ENCODE data around the gene RRBP1.
"Not testable (repeated sequence)": the region's sequence is repeated elsewhere in the genome, so short reads cannot be mapped to it uniquely, and the experiment has no call there.

The RRBP1 gene

GRCh38 chr20:17709361-17710293 is 27.6 kb upstream of the RRBP1 start:
- DNase-seq = no peak

DNA sequence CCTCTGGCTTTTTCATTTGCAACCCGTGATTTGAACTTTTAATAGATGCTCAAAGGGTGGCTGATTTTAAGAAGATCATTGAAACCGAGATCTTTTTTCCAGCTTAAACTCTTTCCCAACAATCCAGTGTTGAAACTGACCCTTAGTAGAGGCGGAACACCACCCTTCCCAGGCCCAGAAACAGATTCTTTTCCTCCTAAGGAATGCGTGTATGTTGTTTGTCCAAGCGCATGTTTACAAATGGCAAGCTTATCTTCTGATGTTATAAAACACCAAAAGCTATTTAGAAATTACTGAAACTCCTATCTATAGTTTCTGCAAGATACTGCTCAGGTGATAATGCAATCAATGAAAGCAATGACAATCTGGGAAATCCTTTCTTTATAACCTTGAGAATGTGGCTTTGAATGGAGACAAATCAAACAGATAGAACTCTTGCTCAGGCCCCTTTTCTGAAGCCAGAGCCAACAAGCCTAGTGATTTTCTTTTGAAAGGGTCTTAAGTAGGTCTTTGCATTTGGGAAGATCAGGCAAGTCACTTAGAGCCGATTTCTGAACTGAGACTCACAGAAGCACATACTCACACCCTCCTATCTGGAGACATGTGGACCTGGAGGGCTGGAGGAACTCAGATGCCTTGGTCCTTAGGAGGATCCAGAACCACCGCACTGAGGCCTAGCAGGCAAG is 26.8 kb upstream of the RRBP1 start:
- no peak for DNase-seq

DNA sequence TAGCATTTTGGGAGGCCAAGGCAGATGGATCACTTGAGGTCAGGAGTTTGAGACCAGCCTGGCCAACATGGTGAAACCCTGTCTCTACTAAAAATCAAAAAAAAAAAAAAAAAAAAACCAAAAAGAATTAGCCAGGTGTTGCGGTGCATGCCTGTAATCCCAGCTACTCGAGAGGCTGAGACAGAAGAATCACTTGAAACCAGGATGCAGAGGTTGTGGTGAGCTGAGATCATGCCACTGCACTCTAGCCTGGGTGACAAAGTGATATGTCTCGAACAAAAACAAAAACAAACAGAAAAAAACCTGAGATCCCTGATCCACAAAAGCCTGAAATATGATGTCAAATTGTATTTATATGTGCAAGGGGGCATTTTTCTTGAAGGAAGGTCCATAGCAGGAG is 25.9 kb upstream of the RRBP1 start:
- DNase-seq = not testable (repeated sequence)

- no peak for DNase-seq
Observed at GRCh38 chr20:17706632-17707031, 24.6 kb upstream of the RRBP1 start.

- DNase-seq = no peak
Observed at GRCh38 chr20:17705916-17706315, 23.9 kb upstream of the RRBP1 start.

DNA sequence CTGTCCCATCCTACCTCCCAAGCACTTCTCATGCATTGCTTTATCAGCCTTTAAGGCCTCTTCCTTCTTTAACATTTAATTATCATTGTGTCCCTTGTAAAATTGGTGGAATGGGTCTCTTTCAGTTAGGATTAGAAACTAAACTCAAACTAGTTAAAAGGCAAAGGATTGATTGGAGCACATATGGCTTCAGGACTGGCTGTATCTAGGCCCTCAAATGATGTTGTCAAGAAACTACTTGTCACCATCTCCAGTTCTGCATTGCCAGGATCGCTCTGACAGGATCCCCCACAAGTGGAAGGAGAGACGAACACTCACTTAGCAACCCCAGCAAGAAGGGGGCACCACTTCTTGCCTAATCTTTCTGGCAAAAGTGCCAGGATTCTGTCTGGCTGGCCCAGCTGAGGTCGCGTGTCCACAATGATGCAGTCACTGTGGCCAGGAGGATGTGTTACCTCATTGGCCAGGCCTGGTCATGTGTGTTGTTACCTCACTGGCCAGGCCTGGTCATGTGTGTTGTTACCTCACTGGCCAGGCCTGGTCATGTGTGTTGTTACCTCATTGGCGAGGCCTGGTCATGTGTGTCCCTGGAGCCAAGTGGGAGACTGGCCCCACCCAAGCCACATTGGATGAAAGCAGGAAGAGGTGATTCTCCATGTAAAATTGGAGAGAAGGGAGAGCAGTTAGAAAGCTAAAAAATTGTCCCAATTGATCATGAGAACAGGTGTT is 22.7 kb upstream of the RRBP1 start:
- no peak for DNase-seq

GRCh38 chr20:17701826-17702225 is 19.8 kb upstream of the RRBP1 start:
- no peak for DNase-seq

DNA sequence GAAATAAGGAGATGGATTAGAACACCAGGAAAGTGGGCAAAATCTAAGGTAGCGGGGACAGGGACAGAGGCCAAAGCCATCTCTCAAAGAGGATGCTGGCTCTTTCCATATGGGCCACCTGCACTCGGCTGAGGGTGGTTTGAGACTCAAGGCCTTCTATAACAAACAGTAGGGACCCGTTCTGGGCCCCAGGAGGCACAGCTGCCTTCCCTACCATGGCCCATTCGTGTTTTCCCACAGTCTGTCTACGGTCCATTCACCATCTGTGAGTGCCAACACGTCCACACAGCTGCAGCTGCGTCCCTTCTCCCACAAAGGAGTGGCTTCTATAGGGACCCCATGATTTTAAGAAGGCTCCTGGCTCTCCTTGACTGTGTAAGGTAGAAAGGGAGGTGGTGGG is 18.6 kb upstream of the RRBP1 start:
- no peak for DNase-seq

- no peak for DNase-seq
Observed at GRCh38 chr20:17699931-17700351, 17.9 kb upstream of the RRBP1 start, which contains the start of gene BANF2. TSS of gene BANF2 (plus strand) at chr20:17699966. CDS start at chr20:17725026, 25,060 bp downstream.

DNA sequence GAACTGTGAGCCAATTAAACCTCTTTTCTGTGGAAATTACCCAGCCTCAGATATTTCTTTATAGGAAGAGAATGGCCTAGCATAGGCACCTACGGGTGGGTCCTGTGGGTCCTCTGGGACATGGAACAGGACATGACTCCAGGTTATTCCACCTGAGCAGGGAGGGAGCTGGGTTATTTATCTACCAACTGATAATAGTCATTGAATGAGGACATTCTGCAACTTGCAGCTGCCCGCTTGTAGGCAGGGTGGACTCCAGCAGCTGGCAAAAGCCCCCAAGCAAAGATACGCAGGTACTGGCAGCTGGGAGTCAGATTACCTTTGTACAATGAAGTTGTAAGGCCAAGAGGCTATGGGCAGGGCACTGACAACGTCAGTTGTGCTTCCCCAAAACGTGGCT is 16.3 kb upstream of the RRBP1 start:
- no peak for DNase-seq

DNA sequence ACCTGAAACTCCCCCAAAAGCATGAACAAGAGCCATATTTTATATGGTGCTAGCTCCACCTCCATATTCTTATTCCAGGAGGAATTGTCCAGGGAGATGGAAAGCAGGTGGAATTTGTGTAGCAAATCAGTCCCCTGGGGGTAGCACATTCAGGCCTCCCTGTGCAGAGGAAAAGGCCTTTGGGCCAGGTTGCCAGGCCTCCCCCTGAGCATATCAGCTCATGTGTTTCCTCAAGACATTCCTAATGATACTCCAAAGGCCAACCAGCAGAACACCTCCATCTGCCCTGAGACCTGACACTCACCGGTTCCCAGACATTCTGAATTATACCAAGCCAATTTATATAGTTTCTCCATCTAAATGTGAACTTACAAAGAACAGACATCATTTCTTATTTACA is 15.1 kb upstream of the RRBP1 start:
- no peak for DNase-seq

DNA sequence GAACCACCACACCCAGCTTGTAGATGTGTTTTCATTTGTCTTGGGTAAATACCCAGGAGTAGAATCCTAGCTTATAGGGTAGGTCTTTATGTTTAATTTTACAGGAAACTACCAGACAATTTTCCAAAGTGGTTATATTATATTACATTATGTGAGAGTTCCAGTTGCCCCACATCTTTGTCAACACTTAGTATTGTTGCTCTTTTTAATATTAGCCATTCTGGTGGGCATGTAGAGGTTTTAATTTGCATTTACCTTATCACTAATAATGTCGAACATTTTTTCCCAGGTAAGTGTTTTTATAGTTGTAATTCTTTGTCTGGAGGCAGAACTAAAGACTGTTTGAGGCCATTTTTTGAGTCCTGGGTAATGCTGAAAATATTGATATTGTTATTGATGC is 14.2 kb upstream of the RRBP1 start:
- no peak for DNase-seq

DNA sequence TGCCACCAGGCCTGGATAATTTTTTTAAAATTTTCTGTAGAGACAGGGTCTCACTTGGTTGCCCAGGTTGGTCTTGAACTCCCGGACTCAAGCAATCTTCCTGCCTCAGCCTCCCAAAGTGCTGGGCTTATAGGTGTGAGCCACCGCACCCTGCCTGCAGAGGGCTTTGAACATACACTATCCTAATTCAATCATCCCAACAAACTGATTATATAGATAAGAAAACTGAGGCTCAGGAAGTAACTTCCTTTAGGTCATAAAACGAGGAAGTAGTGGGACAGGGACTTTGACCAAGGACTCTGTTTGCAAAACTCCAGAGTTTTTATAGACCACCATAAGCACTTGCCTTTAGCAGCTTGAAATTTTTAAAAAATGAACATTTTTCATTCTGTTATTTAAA is 12.7 kb upstream of the RRBP1 start:
- DNase-seq = no peak

DNA sequence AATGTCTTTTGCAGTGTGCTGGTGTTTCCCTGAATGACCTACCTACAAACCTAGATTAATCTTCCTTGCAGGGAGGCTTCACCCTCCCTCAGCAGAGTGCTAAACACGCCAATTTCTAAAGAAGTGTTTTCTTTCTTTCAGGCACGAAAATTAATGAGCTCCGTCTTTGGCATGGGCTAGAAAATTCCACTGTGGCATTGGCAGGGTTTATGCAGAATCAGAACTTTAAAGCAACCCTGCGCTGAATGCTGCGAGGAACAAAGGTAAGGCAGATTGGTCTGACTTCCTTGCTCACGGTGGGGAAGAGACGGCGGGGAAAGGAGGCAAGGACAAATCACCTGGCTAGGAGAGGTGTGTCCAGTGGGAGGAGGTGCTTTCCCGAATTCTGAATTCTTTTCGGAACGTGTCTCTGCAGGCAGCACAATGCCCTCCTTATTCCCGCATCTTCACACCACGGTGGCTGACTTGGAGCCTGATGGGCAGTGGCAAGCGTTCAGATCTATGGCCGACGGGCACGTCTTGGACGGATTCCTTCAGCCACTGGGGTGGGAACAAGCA is 11.5 kb upstream of the RRBP1 start:
- no peak for DNase-seq

DNA sequence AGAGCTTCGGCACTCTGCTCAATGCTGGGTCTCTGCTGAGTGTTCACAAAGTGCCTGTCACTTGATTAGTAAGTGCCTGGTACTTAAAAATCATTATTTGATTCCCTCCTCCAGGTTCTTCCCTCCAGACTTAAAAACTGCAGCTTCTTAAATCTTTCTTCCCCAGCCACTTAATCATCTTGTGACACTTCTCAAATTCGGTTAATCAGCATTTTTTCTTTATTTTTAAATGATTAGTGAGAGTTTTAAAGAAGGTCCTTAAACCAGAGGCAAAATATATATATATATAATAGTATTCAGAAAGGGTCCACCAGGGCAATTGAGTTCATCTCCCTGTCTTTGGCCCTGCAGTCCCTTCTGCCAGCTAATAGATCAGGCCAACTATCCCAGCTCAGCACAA is 9.7 kb upstream of the RRBP1 start:
- no peak for DNase-seq

- no peak for DNase-seq
Observed at GRCh38 chr20:17690144-17690543, 8.1 kb upstream of the RRBP1 start.

- DNase-seq = no peak
Observed at GRCh38 chr20:17688965-17689364, 6.9 kb upstream of the RRBP1 start.

- no peak for DNase-seq
Observed at GRCh38 chr20:17687800-17688199, 5.8 kb upstream of the RRBP1 start.

DNA sequence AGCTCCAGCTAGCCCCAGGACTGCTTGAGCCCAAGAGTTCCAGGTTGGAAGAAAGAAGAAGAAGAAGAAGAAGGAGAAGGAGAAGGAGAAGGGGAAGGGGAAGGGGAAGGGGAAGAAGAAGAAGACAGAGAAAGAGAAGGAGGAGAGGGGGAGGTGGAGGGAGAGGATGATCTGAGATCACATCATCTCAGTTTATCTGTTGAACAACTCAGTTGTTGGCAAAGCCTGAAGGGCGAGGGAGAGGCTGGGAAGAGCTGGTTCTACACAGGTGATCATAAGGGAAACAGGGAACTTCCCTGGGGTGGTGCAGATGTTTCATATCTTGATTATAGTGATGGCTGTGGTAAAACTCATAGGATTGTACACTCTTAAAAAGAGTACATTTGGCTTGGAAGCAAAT is 3.1 kb upstream of the RRBP1 start:
- DNase-seq = no peak

DNA sequence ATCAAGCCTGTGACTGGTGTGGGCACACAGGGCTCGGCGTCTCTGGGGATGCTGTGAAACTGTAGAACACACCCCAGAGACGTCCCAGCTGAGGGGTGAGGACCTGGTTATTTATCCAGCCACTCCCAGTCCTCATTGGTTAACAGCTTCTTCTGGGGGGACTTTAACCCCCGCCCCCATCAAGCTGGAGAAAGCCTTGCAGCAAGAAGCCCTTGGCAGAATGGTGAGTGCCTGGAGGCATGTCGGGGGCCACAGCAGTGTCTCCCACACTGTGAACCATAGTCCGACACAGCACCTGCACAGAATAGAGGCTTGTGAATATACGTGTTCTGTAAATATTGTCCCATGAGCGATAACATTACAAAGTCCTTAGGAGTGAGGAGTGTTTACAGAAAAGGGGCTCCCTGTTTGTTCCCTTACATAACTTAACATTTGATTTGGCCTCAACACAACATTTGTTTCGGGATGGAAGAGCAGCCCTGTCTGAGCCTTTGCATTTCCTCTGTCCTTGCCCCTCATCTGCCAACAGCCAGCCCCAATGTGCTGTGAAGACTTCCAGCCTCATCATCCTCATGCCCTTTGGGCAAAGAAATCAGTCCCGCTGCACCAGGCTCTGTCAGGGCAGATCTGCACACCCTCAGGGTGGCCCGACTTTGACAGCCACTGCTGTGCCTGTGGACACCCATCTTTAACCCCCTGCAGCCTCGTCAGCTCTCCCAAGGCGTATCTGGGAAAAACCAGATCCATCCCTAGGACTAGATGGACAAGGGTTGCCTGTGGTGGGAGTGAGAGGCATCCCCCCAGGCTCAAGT is 2.2 kb upstream of the RRBP1 start:
- DNase-seq = no peak

GRCh38 chr20:17683218-17684076 is 1.4 kb upstream of the RRBP1 start:
- no peak for DNase-seq

DNA sequence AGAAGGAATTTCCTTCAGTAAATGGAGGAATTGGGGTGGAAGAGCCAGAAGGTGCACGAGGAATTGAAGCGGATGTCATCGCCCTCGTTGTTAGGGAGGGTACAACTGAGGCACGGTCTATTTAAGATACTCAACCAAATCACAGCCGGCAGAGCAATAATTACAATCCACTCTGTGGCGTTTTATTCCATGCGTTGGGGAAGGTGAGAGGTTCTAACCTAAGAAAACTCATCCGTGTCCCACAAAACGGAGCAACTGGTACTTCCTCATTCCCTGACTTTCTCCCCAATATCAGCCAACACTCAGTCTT is 802 bp upstream of the RRBP1 start:
- DNase-seq = no peak

Measured in MV-4-11 (cell line).